Gastrocnemius medialis (tissue), 4 donors: ENCODE data around the gene POU6F1. TPM values are rescaled to one million over a fixed set of nuclear protein-coding genes. Genes with fewer than 3 reads are reported as not detected.

Experiments used
- ATAC-seq, 2 donors: fragments of 150-250 bp; one replicate each; pipeline ENCODE4 v1.9.1; 2016
- DNase-seq, 2 donors: peaks; one replicate each; pipeline ENCODE4 v3.0.0-alpha.2; 2019
- H3K27ac ChIP-seq, 4 donors: fragments of 200-600 bp; sonication (generic); 1 replicate in 1 of 4; 2 replicates in 3 of 4; pipeline ENCODE4 v1.5.1; 2016 to 2018; ENCODE audit warnings: mild to moderate bottlenecking in 2 of 4, moderate library complexity in 1 of 4
- H3K27me3 ChIP-seq, 3 donors: fragments of 200-600 bp; sonication (generic) in 2 of 3; 1 replicate in 1 of 3; 2 replicates in 2 of 3; pipeline versions ENCODE4 v1.5.1 to v1.6.0; 2016 to 2019; ENCODE audit warnings: mild to moderate bottlenecking in 1 of 3, moderate library complexity in 1 of 3
- H3K36me3 ChIP-seq, 2 donors: fragments of 200-600 bp; sonication (generic) in 1 of 2; one replicate each; pipeline ENCODE4 v1.5.1; 2017 to 2018
- H3K4me1 ChIP-seq, 2 donors: fragments of 200-600 bp; sonication (generic) in 1 of 2; one replicate each; pipeline ENCODE4 v1.5.1; 2016 to 2017; ENCODE audit warnings: mild to moderate bottlenecking in 2 of 2
- H3K4me3 ChIP-seq, 4 donors: fragments of 200-600 bp; sonication (generic) in 3 of 4; 1 replicate in 1 of 4; 2 replicates in 3 of 4; pipeline ENCODE4 v1.5.1; 2016 to 2019; ENCODE audit warnings: mild to moderate bottlenecking in 2 of 4
- H3K9me3 ChIP-seq, 3 donors: fragments of 200-600 bp; sonication (generic) in 2 of 3; 1 replicate in 1 of 3; 2 replicates in 2 of 3; pipeline ENCODE4 v1.5.1; 2016 to 2019
- CTCF ChIP-seq, 5 experiments: fragments of 450-650 bp in 3 of 5; fragments of 200-600 bp in 2 of 5; sonication (generic) in 2 of 5; IDR thresholded peaks in 4 of 5; conservative IDR thresholded peaks in 1 of 5; 1 replicate in 4 of 5; 2 replicates in 1 of 5; pipeline ENCODE4 v1.5.1; 2016 to 2019; ENCODE audit warnings: antibody characterized with exemption in 5 of 5, mild to moderate bottlenecking in 3 of 5, moderate library complexity in 3 of 5
- POLR2A ChIP-seq, 2 donors: fragments of 450-650 bp; IDR thresholded peaks; one replicate each; pipeline ENCODE4 v1.6.1; 2017; ENCODE audit warnings: antibody characterized with exemption in 2 of 2, mild to moderate bottlenecking in 2 of 2, moderate library complexity in 2 of 2
- in situ Hi-C, 4 donors: fragments of 200-750 bp; cut with MboI; loops; one replicate each; pipeline versions ENCODE4 v1.15.0 to v1.8.0; 2017; ENCODE audit warnings: low sequenced_read_pairs in 4 of 4
- intact Hi-C: fragments of 100-400 bp; cut with DNase I; formaldehyde crosslinking; loops from one replicate; pipeline ENCODE4 v1.15.1; 2023; ENCODE audit warnings: low total_unique reads
- total RNA-seq, 4 donors: library from RNA; depleted of rRNA; stranded (reverse); fragments of >200 nt; gene quantifications; one replicate each; pipeline versions ENCODE4 v1.1.0 to v1.2.3, GENCODE V29; 2016

POU6F1 gene
- total RNA-seq, 4 donors from 2014 or later: 8.1 to 11.1 (median 9.9) TPM

GRCh38 chr12:51216642-51217041 is 1.2 kb downstream of the POU6F1 start:
- in situ Hi-C loops: no loop called here
- Histone ChIP-seq H3K9me3 (no peaks in the 10 kb centered on the region), H3K27me3 (no peaks in the 10 kb centered on the region), H3K27ac (peak overlapping the region; percentile 98 to 100 (median 99)), H3K4me3 (peak overlapping the region; percentile 85 to 98 (median 89)), H3K36me3 (no peaks in the 10 kb centered on the region), H3K4me1 (peaks cover 17 to 19% of the 10 kb centered on the region in 2 donors)
- ATAC-seq (no peak), DNase-seq (no peak)
- no peak for TF ChIP-seq POLR2A (IDR thresholded peaks at IDR 0.05)
- no peak for TF ChIP-seq CTCF (IDR thresholded peaks at IDR 0.05 in 4 of 5, conservative IDR thresholded peaks at IDR 0.05 in 1 of 5)
- intact Hi-C loops: loop anchor here (1.0 to 5.0 kb wide), 3 partner anchors 134 to 289 kb away; partner anchors contain the start of gene CSRNP2

GRCh38 chr12:51214895-51215294 is 3.0 kb downstream of the POU6F1 start:
- no peak for ATAC-seq
- TF ChIP-seq POLR2A (IDR thresholded peaks at IDR 0.05): no peak
- TF ChIP-seq CTCF (IDR thresholded peaks at IDR 0.05 in 4 of 5, conservative IDR thresholded peaks at IDR 0.05 in 1 of 5): no peak
- no peak for DNase-seq
- in situ Hi-C loops (no loop called here), intact Hi-C loops (loop anchor here (5.0 kb wide), 2 partner anchors 133 to 288 kb away; partner anchors contain the start of gene CSRNP2)
- H3K4me1 ChIP-seq: peaks cover 17 to 19% of the 10 kb centered on the region in 2 donors
- no peaks in the 10 kb centered on the region for H3K36me3 ChIP-seq
- no peaks in the 10 kb centered on the region for H3K9me3 ChIP-seq
- H3K27me3 ChIP-seq: no peaks in the 10 kb centered on the region
- H3K27ac ChIP-seq: no peak overlapping the region
- H3K4me3 ChIP-seq: no peak overlapping the region

GRCh38 chr12:51210690-51211395 is 7.0 kb downstream of the POU6F1 start:
- Histone ChIP-seq H3K4me1 (no peaks in the 10 kb centered on the region), H3K27me3 (no peaks in the 10 kb centered on the region), H3K4me3 (no peak overlapping the region), H3K36me3 (peaks cover 0 to 8% of the 10 kb centered on the region in 2 donors), H3K9me3 (no peaks in the 10 kb centered on the region), H3K27ac (no peak overlapping the region)
- TF ChIP-seq POLR2A (IDR thresholded peaks at IDR 0.05) (no peak), CTCF (IDR thresholded peaks at IDR 0.05 in 4 of 5, conservative IDR thresholded peaks at IDR 0.05 in 1 of 5) (no peak)
- in situ Hi-C loops (no loop called here), intact Hi-C loops (no loop called here)
- no peak for DNase-seq
- no peak for ATAC-seq

GRCh38 chr12:51209259-51209658 is 8.6 kb downstream of the POU6F1 start:
- no peaks in the 10 kb centered on the region for H3K4me1 ChIP-seq
- no peaks in the 10 kb centered on the region for H3K27me3 ChIP-seq
- no peaks in the 10 kb centered on the region for H3K9me3 ChIP-seq
- peaks cover 0 to 8% of the 10 kb centered on the region in 2 donors for H3K36me3 ChIP-seq
- in situ Hi-C loops (no loop called here), intact Hi-C loops (no loop called here)
- DNase-seq: no peak
- TF ChIP-seq POLR2A (IDR thresholded peaks at IDR 0.05): no peak
- no peak for TF ChIP-seq CTCF (IDR thresholded peaks at IDR 0.05 in 4 of 5, conservative IDR thresholded peaks at IDR 0.05 in 1 of 5)
- H3K4me3 ChIP-seq: no peak overlapping the region
- no peak for ATAC-seq
- H3K27ac ChIP-seq: no peak overlapping the region
